H1 (cell line): ENCODE data around the gene ZBED4. TPM values are rescaled to one million over a fixed set of nuclear protein-coding genes. Genes with fewer than 3 reads are reported as not detected.

Source experiments
- CTCF ChIA-PET: fragments of 300-600 bp; sonication (Branson Sonifier 250); formaldehyde crosslinking; loops from one replicate; lab custom pipeline; 2021; ENCODE audit not compliant: partially characterized antibody; lab: Charles Lee
- POLR2A ChIA-PET: fragments of 300-600 bp; sonication (Branson Sonifier 250); formaldehyde crosslinking; loops from one replicate; lab custom pipeline; 2021; ENCODE audit warnings: inconsistent platforms; ENCODE audit not compliant: partially characterized antibody; lab: Charles Lee
- DNase-seq, 2 experiments: peaks; one replicate each; pipeline versions ENCODE4 v3.0.0 to v3.0.0-alpha.2; 2010 to 2022; ENCODE audit warnings: low spot score in 2 of 2, low read depth in 1 of 2, mixed read lengths in 1 of 2
- FAIRE-seq: peaks from 2 replicates; lab custom pipeline; 2011; peaks lifted over from hg19 to GRCh38; lab: Jason Lieb, UNC
- H2AFZ ChIP-seq: 2 replicates; pipeline ENCODE4 v1.8.1; 2012; ENCODE audit warnings: low read length, inconsistent platforms
- H2AK5ac ChIP-seq: 2 replicates; pipeline ENCODE4 v1.6.1; 2013; ENCODE audit warnings: low read depth, low read length
- H2BK120ac ChIP-seq: replicated peaks from 2 replicates; pipeline ENCODE3; 2013; ENCODE audit warnings: low read depth, low read length, inconsistent platforms
- H2BK12ac ChIP-seq: 2 replicates; pipeline ENCODE4 v1.6.1; 2013; ENCODE audit warnings: low read depth, low read length
- H2BK15ac ChIP-seq: 2 replicates; pipeline ENCODE4 v1.6.1; 2013; ENCODE audit warnings: low read length
- H2BK20ac ChIP-seq: 2 replicates; pipeline ENCODE4 v1.6.1; 2013; ENCODE audit warnings: low read length
- H2BK5ac ChIP-seq: 2 replicates; pipeline ENCODE4 v1.6.1; 2013; ENCODE audit warnings: low read depth, low read length
- H3K14ac ChIP-seq: 2 replicates; pipeline ENCODE4 v1.6.1; 2013; ENCODE audit warnings: inconsistent platforms; ENCODE audit not compliant: insufficient read length
- H3K18ac ChIP-seq: 2 replicates; pipeline ENCODE4 v1.6.1; 2013; ENCODE audit warnings: low read length; ENCODE audit errors: extremely low read depth
- H3K23ac ChIP-seq: 2 replicates; pipeline ENCODE4 v1.6.1; 2013; ENCODE audit warnings: inconsistent platforms; ENCODE audit not compliant: insufficient read length
- H3K23me2 ChIP-seq: 2 replicates; pipeline ENCODE4 v1.6.1; 2013; ENCODE audit warnings: low read depth, low read length
- H3K27ac ChIP-seq: 2 replicates; pipeline ENCODE4 v1.6.1; 2011; ENCODE audit warnings: low read depth, low read length, inconsistent platforms
- H3K27me3 ChIP-seq, 4 experiments: replicated peaks in 1 of 4; 1 replicate in 1 of 4; 2 replicates in 3 of 4; pipeline versions ENCODE4 v1.6.1 to v1.8.1; 2011 to 2013; ENCODE audit warnings: low read length in 3 of 4, mild to moderate bottlenecking in 3 of 4, inconsistent platforms in 2 of 4, mixed read lengths in 2 of 4, moderate library complexity in 1 of 4; ENCODE audit not compliant: control insufficient read depth in 3 of 4, insufficient read depth in 3 of 4; ENCODE audit errors: extremely low read depth in 1 of 4
- H3K36me3 ChIP-seq, 4 experiments: 2 replicates each; pipeline versions ENCODE4 v1.6.1 to v1.8.1; 2011 to 2013; ENCODE audit warnings: mild to moderate bottlenecking in 4 of 4, low read length in 3 of 4, moderate library complexity in 2 of 4, control low read depth in 1 of 4, inconsistent platforms in 1 of 4; ENCODE audit not compliant: insufficient read depth in 4 of 4, control insufficient read depth in 2 of 4
- H3K4ac ChIP-seq: replicated peaks from 2 replicates; pipeline ENCODE3; 2013; ENCODE audit warnings: low read length, low read depth, mixed read lengths, inconsistent platforms; ENCODE audit not compliant: insufficient read length
- H3K4me1 ChIP-seq, 4 experiments: replicated peaks in 1 of 4; 1 replicate in 1 of 4; 2 replicates in 3 of 4; pipeline versions ENCODE4 v1.6.1 to v1.8.1; 2011 to 2013; ENCODE audit warnings: low read length in 3 of 4, inconsistent platforms in 2 of 4, mixed read lengths in 1 of 4; ENCODE audit not compliant: insufficient read depth in 4 of 4, control insufficient read depth in 3 of 4
- H3K4me2 ChIP-seq, 2 experiments: 2 replicates each; pipeline versions ENCODE4 v1.6.1 to v1.8.1; 2011 to 2013; ENCODE audit warnings: low read depth in 2 of 2, low read length in 2 of 2, control low read depth in 1 of 2, inconsistent platforms in 1 of 2, mild to moderate bottlenecking in 1 of 2; ENCODE audit not compliant: insufficient read depth in 1 of 2
- H3K4me3 ChIP-seq, 4 experiments: fragments of 200-600, 300-600 bp in 1 of 4; sonication (generic), shearing (Covaris generic), sonication (Bioruptor Twin) in 1 of 4; 2 replicates each; pipeline versions ENCODE4 v1.5.1 to v1.8.1; 2011 to 2016; ENCODE audit warnings: low read length in 4 of 4, low read depth in 3 of 4, control low read depth in 2 of 4, inconsistent platforms in 2 of 4, mild to moderate bottlenecking in 2 of 4, mixed read lengths in 1 of 4, moderate library complexity in 1 of 4; ENCODE audit not compliant: insufficient read depth in 2 of 4; ENCODE audit errors: extremely low read depth in 1 of 4
- H3K56ac ChIP-seq: replicated peaks from 2 replicates; pipeline ENCODE3; 2013; ENCODE audit warnings: low read depth, mild to moderate bottlenecking, mixed read lengths, low read length, inconsistent platforms; ENCODE audit not compliant: insufficient read length
- H3K79me1 ChIP-seq: 2 replicates; pipeline ENCODE4 v1.6.1; 2013; ENCODE audit warnings: low read depth, low read length, control low read depth
- H3K79me2 ChIP-seq, 2 experiments: 2 replicates each; pipeline versions ENCODE4 v1.6.1 to v1.8.1; 2012 to 2013; ENCODE audit warnings: low read length in 2 of 2, mild to moderate bottlenecking in 2 of 2, inconsistent platforms in 1 of 2; ENCODE audit not compliant: insufficient read depth in 2 of 2, control insufficient read depth in 1 of 2
- H3K9ac ChIP-seq, 4 experiments: replicated peaks in 1 of 4; 1 replicate in 1 of 4; 2 replicates in 3 of 4; pipeline versions ENCODE4 v1.6.1 to v1.8.1; 2011 to 2013; ENCODE audit warnings: low read depth in 3 of 4, low read length in 3 of 4, control low read depth in 2 of 4, mild to moderate bottlenecking in 2 of 4, moderate library complexity in 2 of 4, inconsistent platforms in 1 of 4; ENCODE audit errors: extremely low read depth in 1 of 4
- H3K9me3 ChIP-seq, 2 experiments: 2 replicates each; pipeline versions ENCODE4 v1.6.1 to v1.8.1; 2012 to 2013; ENCODE audit warnings: mild to moderate bottlenecking in 2 of 2, moderate library complexity in 2 of 2, control low read depth in 1 of 2, inconsistent platforms in 1 of 2, low read depth in 1 of 2, low read length in 1 of 2, mixed read lengths in 1 of 2; ENCODE audit not compliant: insufficient read depth in 2 of 2
- H4K20me1 ChIP-seq, 2 experiments: replicated peaks in 1 of 2; 2 replicates each; pipeline versions ENCODE3 to v1.8.1; 2011 to 2013; ENCODE audit warnings: inconsistent platforms in 2 of 2, low read length in 2 of 2, mild to moderate bottlenecking in 1 of 2; ENCODE audit not compliant: insufficient read depth in 2 of 2, control insufficient read depth in 1 of 2
- H4K5ac ChIP-seq: 2 replicates; pipeline ENCODE4 v1.6.1; 2013; ENCODE audit warnings: low read length, low read depth, mixed read lengths, inconsistent platforms; ENCODE audit not compliant: insufficient read length
- H4K8ac ChIP-seq: 2 replicates; pipeline ENCODE4 v1.8.0; 2013; ENCODE audit warnings: mild to moderate bottlenecking, moderate library complexity, low read length, inconsistent platforms; ENCODE audit not compliant: insufficient read depth; ENCODE audit errors: extremely low read depth
- H4K91ac ChIP-seq: replicated peaks from 2 replicates; pipeline ENCODE3; 2013; ENCODE audit warnings: low read length, mixed read lengths, inconsistent platforms; ENCODE audit not compliant: insufficient read length
- CHD1 ChIP-seq: IDR thresholded peaks from 2 replicates; pipeline ENCODE4 v1.6.1; 2012; ENCODE audit warnings: low read depth, low read length, improper control_type of control experiment
- CHD2 ChIP-seq: IDR thresholded peaks from 2 replicates; pipeline ENCODE4 v1.6.1; 2012; ENCODE audit warnings: low read length, improper control_type of control experiment
- CREB1 ChIP-seq: IDR thresholded peaks from 2 replicates; pipeline ENCODE4 v1.6.1; 2012; ENCODE audit warnings: inconsistent platforms
- CTBP2 ChIP-seq: IDR thresholded peaks from 2 replicates; pipeline ENCODE4 v1.7.0; 2011; ENCODE audit warnings: borderline replicate concordance, mild to moderate bottlenecking, moderate library complexity, mixed read lengths, low read length; ENCODE audit not compliant: insufficient read depth, insufficient read length
- GTF2F1 ChIP-seq: IDR thresholded peaks from 2 replicates; pipeline ENCODE4 v1.6.1; 2012; ENCODE audit warnings: low read depth, low read length, improper control_type of control experiment, borderline replicate concordance
- KDM1A ChIP-seq: fragments of 200-600, 300-600 bp; sonication (generic); IDR thresholded peaks from 2 replicates; pipeline ENCODE4 v1.7.1; 2016; ENCODE audit warnings: mild to moderate bottlenecking, low read length, borderline replicate concordance
- NRF1 ChIP-seq: IDR thresholded peaks from 2 replicates; pipeline ENCODE4 v1.6.1; 2011; ENCODE audit warnings: mild to moderate bottlenecking, low read depth, low read length, improper control_type of control experiment
- RBBP5 ChIP-seq: IDR thresholded peaks from 2 replicates; pipeline ENCODE4 v1.7.1; 2012; ENCODE audit warnings: low read depth, mild to moderate bottlenecking, inconsistent platforms, low read length, moderate library complexity, borderline replicate concordance
- SP1 ChIP-seq: IDR thresholded peaks from 2 replicates; pipeline ENCODE4 v1.6.1; 2011; ENCODE audit warnings: low read depth, low read length
- SP2 ChIP-seq: IDR thresholded peaks from 2 replicates; pipeline ENCODE4 v1.6.1; 2012; ENCODE audit warnings: mild to moderate bottlenecking, low read length, inconsistent platforms
- SRF ChIP-seq: IDR thresholded peaks from 2 replicates; pipeline ENCODE4 v1.6.1; 2011; ENCODE audit warnings: mild to moderate bottlenecking, low read depth, low read length, moderate library complexity
- SUZ12 ChIP-seq: fragments of 200-600 bp; sonication (generic); IDR thresholded peaks from 2 replicates; pipeline ENCODE4 v1.6.1; 2012; ENCODE audit warnings: mild to moderate bottlenecking, inconsistent platforms, low read length, moderate library complexity, mixed read lengths
- TAF7 ChIP-seq: optimal IDR thresholded peaks from 2 replicates; pipeline ENCODE3; 2011; ENCODE audit warnings: low read depth, mild to moderate bottlenecking, inconsistent platforms, low read length, moderate library complexity, borderline replicate concordance
- WGBS, 2 experiments: shearing (Covaris generic) in 1 of 2; methylation state at CpG; one replicate each; pipeline versions ENCODE4 v1.1.6 to v1.1.7; 2013 to 2015; ENCODE audit warnings: low lambda C conversion rate in 2 of 2, mixed read lengths in 2 of 2, inconsistent platforms in 1 of 2, low coverage in 1 of 2, missing lambda C conversion rate in 1 of 2; ENCODE audit not compliant: insufficient replicate concordance in 2 of 2, insufficient coverage in 1 of 2, insufficient read length in 1 of 2; ENCODE audit errors: extremely low coverage in 1 of 2, missing lambda C conversion rate in 1 of 2; 5-methylcytosine and 5-hydroxymethylcytosine counted together
- polyA plus RNA-seq, 7 experiments: library from polyadenylated mRNA; depleted of rRNA in 3 of 7; stranded (reverse) in 5 of 7; unstranded in 2 of 7; fragments of >200 nt in 5 of 7; fragments of 200-250 nt in 2 of 7; gene quantifications; 1 replicate in 5 of 7; 2 replicates in 1 of 7; 4 replicates in 1 of 7; pipeline versions ENCODE4 v1.2.1 to v1.2.3, GENCODE V29; 2011 to 2013; ENCODE audit warnings: missing spikeins in 2 of 7, mixed read lengths in 2 of 7
- total RNA-seq: library from RNA; stranded (reverse); fragmentation: NEBNext Ultra II Directional; extraction: Animal tissue kit (Norgen Biotek cat#: 25700); gene quantifications from 2 replicates; pipeline ENCODE4 v1.2.1, GENCODE V29; 2021

The ZBED4 gene
- total and polyA plus RNA-seq, 2 of the 8 experiments (the other 6 are each of a cell fraction or from before 2014, with no cell fraction given), result 11.0 to 28.3 TPM

GRCh38 chr22:49869086-49869830 lies 15.6 kb downstream of the ZBED4 start:
- WGBS, 2 experiments, result 91% methylated on average over 17 of the region's 17 CpGs; no CpG with 5 or more reads in 1 of the 2 experiments
- no peak overlapping the region for H2AFZ ChIP-seq
- H2BK120ac ChIP-seq, result peak overlapping the region; percentile 28
- H3K4ac ChIP-seq, result no peak overlapping the region
- H3K79me2 ChIP-seq, result peaks cover 23 to 90% of the 10 kb centered on the region in 2 experiments
- H3K9ac ChIP-seq, result no peak overlapping the region
- H2BK12ac ChIP-seq, result no peak overlapping the region
- peaks cover 9 to 10% of the 10 kb centered on the region in 2 experiments for H3K9me3 ChIP-seq
- H3K4me1 ChIP-seq, result no peaks in the 10 kb centered on the region
- H2AK5ac ChIP-seq, result no peak overlapping the region
- H3K27me3 ChIP-seq, result no peaks in the 10 kb centered on the region
- POLR2A ChIA-PET, result no interaction called here
- no peak overlapping the region for H4K5ac ChIP-seq
- CTCF ChIA-PET, result interaction anchor here (0.7 to 3.0 kb wide), 3 partner anchors 9 to 142 kb away, joined by 3 to 9 read pairs (median 4); no protein-coding TSS in a partner anchor
- no peak overlapping the region for H4K8ac ChIP-seq
- no peak overlapping the region; the same call in 1 of the 2 replicates for H2BK5ac ChIP-seq
- H3K27ac ChIP-seq, result no peak overlapping the region
- no peak overlapping the region for H3K4me3 ChIP-seq
- no peak overlapping the region for H3K4me2 ChIP-seq
- H3K56ac ChIP-seq, result no peak overlapping the region
- DNase-seq (no peak), FAIRE-seq (no peak)
- H2BK15ac ChIP-seq, result no peak overlapping the region
- H3K36me3 ChIP-seq, result peaks cover 0 to 6% (median 0%) of the 10 kb centered on the region in 4 experiments; a peak in 3 of 8 replicates
- peaks cover 9 to 21% of the 10 kb centered on the region in 2 experiments for H4K20me1 ChIP-seq
- H2BK20ac ChIP-seq, result no peak overlapping the region
- H3K18ac ChIP-seq, result no peak overlapping the region
- peaks cover 22% of the 10 kb centered on the region for H3K79me1 ChIP-seq
- H3K23me2 ChIP-seq, result no peaks in the 10 kb centered on the region
- H3K23ac ChIP-seq, result no peak overlapping the region
- H3K14ac ChIP-seq, result no peak overlapping the region
- TF ChIP-seq SUZ12 (no peak), CREB1 (no peak), TAF7 (no peak), NRF1 (no peak), CHD1 (no peak), GTF2F1 (no peak), CHD2 (no peak), KDM1A (no peak), RBBP5 (no peak), SP1 (no peak), SP2 (no peak), CTBP2 (no peak), SRF (no peak)
- H4K91ac ChIP-seq, result no peak overlapping the region
